Parathyroid adenoma (tissue), 2 donors: Measurements from ENCODE around the gene HINFP.
"Not testable (repeated sequence)": the region's sequence is repeated elsewhere in the genome, so short reads cannot be mapped to it uniquely, and the experiment has no call there.

Experiments
- H2AFZ ChIP-seq: fragments of 300-600 bp; sonication (generic); one replicate; pipeline ENCODE4 v1.7.0; 2017; ENCODE audit warnings: antibody characterized with exemption, mild to moderate bottlenecking
- H3K27ac ChIP-seq: fragments of 300-600 bp; sonication (generic); one replicate; pipeline ENCODE4 v1.7.0; 2017
- H3K27me3 ChIP-seq: fragments of 300-600 bp; sonication (generic); one replicate; pipeline ENCODE4 v1.7.0; 2017; ENCODE audit warnings: low read length; ENCODE audit not compliant: control insufficient read depth, insufficient read depth
- H3K36me3 ChIP-seq: fragments of 300-600 bp; sonication (generic); one replicate; pipeline ENCODE4 v1.7.0; 2017; ENCODE audit warnings: low read length; ENCODE audit not compliant: control insufficient read depth, insufficient read depth
- H3K4me1 ChIP-seq: fragments of 300-600 bp; sonication (generic); one replicate; pipeline ENCODE4 v1.7.0; 2017; ENCODE audit warnings: control low read depth
- H3K4me2 ChIP-seq: fragments of 300-600 bp; sonication (generic); one replicate; pipeline ENCODE4 v1.7.0; 2017; ENCODE audit warnings: low read length
- H3K4me3 ChIP-seq: fragments of 300-600 bp; sonication (generic); one replicate; pipeline ENCODE4 v1.7.0; 2017; ENCODE audit warnings: low read depth, low read length
- H3K79me2 ChIP-seq: fragments of 300-600 bp; sonication (generic); one replicate; pipeline ENCODE4 v1.7.0; 2017; ENCODE audit warnings: control low read depth
- H3K9ac ChIP-seq: fragments of 300-600 bp; sonication (generic); one replicate; pipeline ENCODE4 v1.7.0; 2017; ENCODE audit warnings: mild to moderate bottlenecking
- H3K9me3 ChIP-seq: fragments of 300-600 bp; sonication (generic); one replicate; pipeline ENCODE4 v1.7.0; 2017; ENCODE audit warnings: low read length; ENCODE audit not compliant: control insufficient read depth
- TF ChIP-seq, protein P1 (sequence below): fragments of 300-600 bp; sonication (generic); IDR thresholded peaks from one replicate; pipeline ENCODE4 v1.7.0; 2017; ENCODE audit warnings: antibody characterized with exemption, mild to moderate bottlenecking
- donor health status: primary hyperparathyroidism.

HINFP gene

DNA sequence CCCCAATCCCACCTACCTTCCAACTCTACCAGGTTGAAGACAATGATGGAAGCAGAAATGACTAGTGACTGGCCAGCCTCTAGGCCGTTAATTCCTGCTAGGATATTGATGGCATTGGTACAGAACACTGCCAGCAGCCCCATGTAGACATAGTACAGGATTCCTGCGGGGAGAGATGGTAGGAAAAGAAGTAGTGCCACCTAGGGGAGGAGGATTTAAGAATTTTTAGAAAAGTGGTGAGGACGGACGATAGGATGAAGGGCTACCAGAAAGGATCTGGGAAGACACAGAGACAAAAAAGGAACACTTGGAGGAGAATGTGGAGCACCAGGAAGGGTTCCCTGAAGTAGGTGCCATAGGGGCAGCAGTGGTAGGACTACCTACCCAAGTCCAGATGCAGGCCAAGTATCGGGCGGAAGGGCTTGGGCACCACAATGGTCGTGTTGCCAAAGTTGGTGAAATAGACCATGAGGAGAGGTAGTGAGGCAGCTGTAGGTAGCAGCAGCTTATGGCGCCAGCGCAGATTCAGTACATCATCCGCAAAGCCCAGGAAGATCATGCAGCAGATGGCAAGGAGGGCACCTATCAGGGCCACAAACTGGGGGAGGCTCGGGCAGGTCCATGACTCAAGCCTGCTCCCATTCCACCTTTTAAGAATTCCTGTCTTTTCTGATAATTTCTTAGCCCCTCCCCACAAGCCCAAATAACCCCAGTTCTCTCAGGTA is 21.0 kb upstream of the HINFP start:
- Histone ChIP-seq H3K27ac (no peak overlapping the region), H3K9me3 (no peaks in the 10 kb centered on the region), H2AFZ (no peak overlapping the region), H3K4me3 (peak overlapping the region; percentile 70), H3K9ac (no peak overlapping the region), H3K36me3 (no peaks in the 10 kb centered on the region), H3K4me2 (peak overlapping the region; percentile 91), H3K27me3 (no peaks in the 10 kb centered on the region), H3K4me1 (peaks cover 4% of the 10 kb centered on the region), H3K79me2 (no peaks in the 10 kb centered on the region)
- TF ChIP-seq, protein P1, sequence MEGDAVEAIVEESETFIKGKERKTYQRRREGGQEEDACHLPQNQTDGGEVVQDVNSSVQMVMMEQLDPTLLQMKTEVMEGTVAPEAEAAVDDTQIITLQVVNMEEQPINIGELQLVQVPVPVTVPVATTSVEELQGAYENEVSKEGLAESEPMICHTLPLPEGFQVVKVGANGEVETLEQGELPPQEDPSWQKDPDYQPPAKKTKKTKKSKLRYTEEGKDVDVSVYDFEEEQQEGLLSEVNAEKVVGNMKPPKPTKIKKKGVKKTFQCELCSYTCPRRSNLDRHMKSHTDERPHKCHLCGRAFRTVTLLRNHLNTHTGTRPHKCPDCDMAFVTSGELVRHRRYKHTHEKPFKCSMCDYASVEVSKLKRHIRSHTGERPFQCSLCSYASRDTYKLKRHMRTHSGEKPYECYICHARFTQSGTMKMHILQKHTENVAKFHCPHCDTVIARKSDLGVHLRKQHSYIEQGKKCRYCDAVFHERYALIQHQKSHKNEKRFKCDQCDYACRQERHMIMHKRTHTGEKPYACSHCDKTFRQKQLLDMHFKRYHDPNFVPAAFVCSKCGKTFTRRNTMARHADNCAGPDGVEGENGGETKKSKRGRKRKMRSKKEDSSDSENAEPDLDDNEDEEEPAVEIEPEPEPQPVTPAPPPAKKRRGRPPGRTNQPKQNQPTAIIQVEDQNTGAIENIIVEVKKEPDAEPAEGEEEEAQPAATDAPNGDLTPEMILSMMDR = no peak

DNA sequence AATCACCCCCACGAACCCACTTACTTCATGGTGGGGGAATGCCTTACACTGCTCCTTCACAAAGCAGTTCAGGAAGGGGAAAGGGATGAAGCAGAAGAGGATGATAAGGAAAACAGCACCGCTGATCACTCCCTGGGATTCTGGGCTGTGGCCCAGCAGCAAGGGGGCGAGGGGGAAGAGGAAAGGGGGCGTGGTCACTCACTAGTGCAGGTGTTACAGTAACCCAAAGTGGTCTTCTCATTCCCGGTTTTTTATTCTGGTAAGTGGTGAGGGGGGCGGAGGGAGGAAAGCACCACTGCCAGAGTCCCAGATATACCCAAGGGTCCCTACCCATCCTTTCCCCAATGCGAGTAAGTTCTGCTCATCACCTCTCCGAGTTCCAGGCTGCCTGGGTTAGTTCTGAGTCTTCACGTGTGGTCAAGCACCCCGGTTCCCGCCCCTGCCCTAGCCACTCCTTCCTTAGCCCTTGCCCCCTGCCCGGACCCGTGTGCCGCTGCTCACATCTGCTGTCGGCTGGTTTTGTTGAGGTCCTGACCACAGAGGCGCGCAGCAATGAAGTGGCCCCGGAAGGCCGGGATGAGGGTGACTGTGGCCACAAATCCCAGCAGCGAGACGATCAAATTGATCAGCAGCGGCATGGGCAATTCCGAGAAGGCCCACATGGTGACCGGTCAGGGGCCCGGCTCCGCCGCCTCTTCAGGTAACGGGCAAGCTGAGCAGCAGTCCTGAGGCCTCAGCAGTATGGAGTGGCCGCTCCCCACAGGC is 20.2 kb upstream of the HINFP start:
- H3K4me1 ChIP-seq = peaks cover 4% of the 10 kb centered on the region

DNA sequence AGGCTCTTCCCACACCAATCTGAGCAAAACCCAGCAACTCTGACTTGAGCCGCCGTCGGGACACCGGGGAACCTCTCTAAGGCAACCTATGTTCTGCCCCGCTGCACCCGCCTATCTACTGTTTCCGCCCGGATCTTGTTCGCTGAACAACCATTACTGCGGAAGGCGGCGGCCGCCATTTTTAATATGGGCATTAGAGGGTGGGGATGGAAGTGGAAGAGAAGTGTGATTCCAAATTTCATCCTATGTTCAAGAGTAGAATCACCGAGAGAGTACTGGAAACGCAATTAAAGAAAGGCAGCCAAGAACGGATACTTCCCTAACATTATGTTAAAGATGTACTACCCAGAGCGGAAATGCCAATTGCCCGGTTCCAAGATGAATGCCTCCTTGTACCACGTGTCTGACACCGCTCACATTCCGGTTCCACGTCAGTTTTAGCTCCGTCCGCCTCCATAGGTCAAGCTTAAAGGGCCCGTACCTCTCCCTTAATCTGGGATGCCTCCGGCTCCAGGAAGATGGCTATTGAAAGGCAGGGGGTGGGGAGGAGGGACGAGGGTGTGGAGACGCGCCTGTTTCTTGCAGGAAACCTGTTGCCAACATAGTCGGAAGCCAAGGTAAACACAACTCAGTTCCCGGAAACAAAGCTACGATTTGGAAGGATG is 19.5 kb upstream of the HINFP start, which contains the start of gene DPAGT1:
TSS of gene DPAGT1 (minus strand) at position 95 of the 665 bp plus-strand sequence. CDS start 198 bp downstream, outside the sequence.
- TF ChIP-seq, protein P1 = no peak
- H3K27ac ChIP-seq = peak within 1 kb of the TSS; percentile 95

More for the DNA sequence above, 20.2 kb upstream of the HINFP start:
- Histone ChIP-seq H3K4me3 (peak overlapping the region; percentile 70), H3K9me3 (no peaks in the 10 kb centered on the region), H3K36me3 (no peaks in the 10 kb centered on the region), H3K4me2 (peak overlapping the region; percentile 91), H3K27me3 (no peaks in the 10 kb centered on the region), H3K27ac (peak overlapping the region; percentile 95), H3K9ac (no peak overlapping the region), H2AFZ (peak overlapping the region; percentile 95), H3K79me2 (no peaks in the 10 kb centered on the region)
- TF ChIP-seq, protein P1 = no peak

DNA sequence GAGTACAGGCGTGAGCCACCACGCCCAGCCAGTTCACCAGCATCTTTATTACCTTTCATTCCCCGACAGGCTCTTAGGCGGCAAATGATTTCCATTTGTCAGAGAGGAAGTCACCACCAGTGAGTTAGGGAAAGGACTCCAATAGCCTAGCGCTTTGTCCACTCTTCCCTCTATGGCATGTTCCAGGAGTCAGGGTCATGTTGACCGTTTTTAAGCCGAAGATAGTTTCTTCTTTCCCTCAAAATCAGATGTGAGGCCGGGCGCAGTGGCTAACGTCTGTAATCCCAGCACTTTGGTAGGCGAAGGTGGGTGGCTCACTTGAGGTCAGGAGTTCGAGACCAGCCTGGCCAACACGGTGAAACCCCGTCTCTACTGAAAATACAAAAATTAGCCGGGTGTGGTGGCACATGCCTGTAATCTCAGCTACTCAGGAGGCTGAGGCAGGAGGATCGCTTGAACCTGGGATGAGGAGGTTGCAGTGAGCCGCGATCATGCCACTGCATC is 18.2 kb upstream of the HINFP start:
- not testable (repeated sequence) for H2AFZ ChIP-seq, H3K9me3 ChIP-seq, H3K4me2 ChIP-seq, H3K79me2 ChIP-seq, H3K9ac ChIP-seq, H3K4me1 ChIP-seq, H3K27me3 ChIP-seq, H3K36me3 ChIP-seq
- Histone ChIP-seq H3K27ac (peak overlapping the region; percentile 55), H3K4me3 (peak overlapping the region; percentile 70)

More for the DNA sequence above, 19.5 kb upstream of the HINFP start, which contains the start of gene DPAGT1:
- H3K79me2 ChIP-seq = no peaks in the 10 kb centered on the region
- H2AFZ ChIP-seq = peak within 1 kb of the TSS; percentile 95
- H3K9ac ChIP-seq = peak within 1 kb of the TSS; percentile 37
- H3K4me1 ChIP-seq = peaks cover 7% of the 10 kb centered on the region
- peak within 1 kb of the TSS; percentile 91 for H3K4me2 ChIP-seq
- H3K4me3 ChIP-seq = peak within 1 kb of the TSS; percentile 70
- no peaks in the 10 kb centered on the region for H3K36me3 ChIP-seq
- no peaks in the 10 kb centered on the region for H3K27me3 ChIP-seq
- H3K9me3 ChIP-seq = no peaks in the 10 kb centered on the region

- no peak overlapping the region for H3K27ac ChIP-seq
- H3K4me2 ChIP-seq = no peak overlapping the region
- no peak overlapping the region for H3K4me3 ChIP-seq
- H3K27me3 ChIP-seq = no peaks in the 10 kb centered on the region
- TF ChIP-seq, protein P1 = no peak
- peaks cover 7% of the 10 kb centered on the region for H3K4me1 ChIP-seq
- H3K36me3 ChIP-seq = no peaks in the 10 kb centered on the region
- no peak overlapping the region for H3K9ac ChIP-seq
- no peaks in the 10 kb centered on the region for H3K9me3 ChIP-seq
- H3K79me2 ChIP-seq = no peaks in the 10 kb centered on the region
- no peak overlapping the region for H2AFZ ChIP-seq
Observed at GRCh38 chr11:119103793-119104192, 17.6 kb upstream of the HINFP start.
